OCI-LY3 (cell line): ENCODE results near the gene MEP1B.

Experiments
- H2AFZ ChIP-seq: fragments of 200-600, 300-600 bp; shearing (Covaris generic); 2 replicates; pipeline ENCODE4 v1.6.0; 2014; ENCODE audit warnings: antibody characterized with exemption, low read depth, low read length
- H3K27ac ChIP-seq: fragments of 200-600, 300-600 bp; sonication (generic); 2 replicates; pipeline ENCODE4 v1.5.1; 2014; ENCODE audit warnings: mild to moderate bottlenecking, low read length, moderate library complexity, mixed read lengths
- H3K27me3 ChIP-seq: fragments of 200-600, 300-600 bp; sonication (generic); 2 replicates; pipeline ENCODE4 v1.6.1; 2014; ENCODE audit warnings: low read depth, low read length, mixed read lengths
- H3K36me3 ChIP-seq: fragments of 200-600, 300-600 bp; sonication (generic); replicated peaks from 2 replicates; pipeline ENCODE3; 2014; ENCODE audit warnings: low read depth, low read length, mixed read lengths
- H3K4me1 ChIP-seq: fragments of 300-600, 200-600 bp; sonication (generic); 2 replicates; pipeline ENCODE4 v1.6.1; 2014; ENCODE audit warnings: low read length, mixed read lengths
- H3K4me2 ChIP-seq: fragments of 200-600, 300-600 bp; sonication (generic); 2 replicates; pipeline ENCODE4 v1.6.1; 2014; ENCODE audit warnings: low read length, mixed read lengths
- H3K4me3 ChIP-seq: fragments of 300-600, 200-600 bp; sonication (generic); 2 replicates; pipeline ENCODE4 v1.5.1; 2014; ENCODE audit warnings: antibody characterized with exemption, mild to moderate bottlenecking, low read length, moderate library complexity
- H3K79me2 ChIP-seq: fragments of 300-600, 200-600 bp; shearing (Covaris generic); 2 replicates; pipeline ENCODE4 v1.6.1; 2014; ENCODE audit warnings: mild to moderate bottlenecking, low read length, mixed read lengths
- H3K9ac ChIP-seq: fragments of 300-600, 200-600 bp; shearing (Covaris generic); 2 replicates; pipeline ENCODE4 v1.6.0; 2014; ENCODE audit warnings: mild to moderate bottlenecking, low read length, moderate library complexity
- H3K9me3 ChIP-seq: fragments of 200-600, 300-600 bp; shearing (Covaris generic); 2 replicates; pipeline ENCODE4 v1.6.1; 2014; ENCODE audit warnings: low read length, mixed read lengths; ENCODE audit not compliant: insufficient read depth
- H4K20me1 ChIP-seq: fragments of 200-600, 300-600 bp; sonication (generic); 2 replicates; pipeline ENCODE4 v1.6.1; 2016; ENCODE audit warnings: low read length, mixed read lengths; ENCODE audit not compliant: insufficient read depth
- CTCF ChIP-seq: fragments of 200-600, 300-600 bp; sonication (generic); IDR thresholded peaks from 2 replicates; pipeline ENCODE4 v1.5.1; 2014; ENCODE audit warnings: antibody characterized with exemption, low read length, low read depth
- EZH2phosphoT487 ChIP-seq: fragments of 200-600 bp; shearing (Covaris generic); IDR thresholded peaks from 2 replicates; pipeline ENCODE4 v1.6.1; 2018; ENCODE audit warnings: antibody characterized with exemption, mixed run types, low read depth

MEP1B gene

GRCh38 chr18:32237049-32237448 is 47.2 kb downstream of the MEP1B start:
- Histone ChIP-seq H3K79me2 (no peaks in the 10 kb centered on the region), H3K27me3 (no peaks in the 10 kb centered on the region; the same call in 1 of the 2 replicates), H3K9ac (no peak overlapping the region), H3K9me3 (no peaks in the 10 kb centered on the region), H2AFZ (no peak overlapping the region), H4K20me1 (no peaks in the 10 kb centered on the region), H3K27ac (no peak overlapping the region), H3K4me1 (no peaks in the 10 kb centered on the region), H3K4me2 (no peak overlapping the region), H3K4me3 (no peak overlapping the region), H3K36me3 (no peaks in the 10 kb centered on the region)
- no peak for TF ChIP-seq EZH2phosphoT487
- no peak for TF ChIP-seq CTCF

GRCh38 chr18:32238635-32239268 is 48.9 kb downstream of the MEP1B start:
- no peak overlapping the region for H2AFZ ChIP-seq
- no peak for TF ChIP-seq CTCF
- TF ChIP-seq EZH2phosphoT487, result no peak
- H3K27me3 ChIP-seq, result no peaks in the 10 kb centered on the region; the same call in 1 of the 2 replicates

GRCh38 chr18:32242395-32242794 is 52.6 kb downstream of the MEP1B start:
- H2AFZ ChIP-seq, result no peak overlapping the region
- no peak overlapping the region for H3K4me2 ChIP-seq
- no peak overlapping the region for H3K4me3 ChIP-seq
- no peaks in the 10 kb centered on the region for H3K9me3 ChIP-seq
- H3K27me3 ChIP-seq, result peaks cover 3% of the 10 kb centered on the region; the same call in 1 of the 2 replicates
- no peak for TF ChIP-seq CTCF
- no peak for TF ChIP-seq EZH2phosphoT487
- no peaks in the 10 kb centered on the region for H3K79me2 ChIP-seq
- no peaks in the 10 kb centered on the region for H3K4me1 ChIP-seq
- no peak overlapping the region for H3K9ac ChIP-seq
- H3K36me3 ChIP-seq, result no peaks in the 10 kb centered on the region
- H4K20me1 ChIP-seq, result no peaks in the 10 kb centered on the region
- no peak overlapping the region for H3K27ac ChIP-seq

More at GRCh38 chr18:32238635-32239268, 48.9 kb downstream of the MEP1B start:
- Histone ChIP-seq H4K20me1 (no peaks in the 10 kb centered on the region), H3K27ac (no peak overlapping the region), H3K36me3 (no peaks in the 10 kb centered on the region), H3K4me3 (no peak overlapping the region), H3K4me2 (no peak overlapping the region), H3K9me3 (no peaks in the 10 kb centered on the region), H3K79me2 (no peaks in the 10 kb centered on the region), H3K4me1 (no peaks in the 10 kb centered on the region), H3K9ac (no peak overlapping the region)

- no peak for TF ChIP-seq CTCF
- TF ChIP-seq EZH2phosphoT487, result no peak
- Histone ChIP-seq H3K36me3 (no peaks in the 10 kb centered on the region), H3K79me2 (no peaks in the 10 kb centered on the region), H3K4me2 (no peak overlapping the region), H2AFZ (no peak overlapping the region), H3K27me3 (peaks cover 3% of the 10 kb centered on the region; the same call in 1 of the 2 replicates), H3K4me3 (no peak overlapping the region), H3K9me3 (no peaks in the 10 kb centered on the region), H4K20me1 (no peaks in the 10 kb centered on the region), H3K9ac (no peak overlapping the region), H3K27ac (no peak overlapping the region), H3K4me1 (no peaks in the 10 kb centered on the region)
These were observed 53.5 kb downstream of the MEP1B start for GRCh38 chr18:32243358-32243757.
